Measurements from ENCODE around the gene CWF19L1. TPM values are rescaled to one million over a fixed set of nuclear protein-coding genes. Genes with fewer than 3 reads are reported as not detected.
A peak's percentile ranks its signal among the peaks of the same experiment; 100 is the strongest.

The CWF19L1 gene
- total RNA-seq, 1 donor from 2014 or later: 25.0 TPM

DNA sequence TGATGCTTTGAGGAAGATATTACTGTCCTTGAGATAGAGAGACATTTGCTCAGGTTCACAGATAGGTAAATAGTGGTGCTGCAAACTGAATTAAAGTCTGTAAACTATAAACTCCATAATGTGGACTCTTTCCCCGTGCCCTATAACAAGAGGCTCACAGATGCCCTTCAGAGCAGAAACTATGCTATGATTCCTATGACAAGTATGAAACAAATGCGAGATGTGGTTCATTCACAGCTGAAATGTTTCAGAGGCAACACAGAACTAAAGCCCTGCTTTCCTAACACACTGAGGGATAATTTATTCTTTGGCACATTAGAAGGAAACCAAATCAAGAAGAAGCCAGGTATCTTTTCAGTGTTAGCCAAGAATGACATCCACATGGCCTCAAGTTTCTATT is 51.4 kb downstream of the CWF19L1 start:
- DNase-seq (ENCODE audit: low read depth) (no peak), FAIRE-seq (peak; percentile 23)
- TF ChIP-seq, protein P1, sequence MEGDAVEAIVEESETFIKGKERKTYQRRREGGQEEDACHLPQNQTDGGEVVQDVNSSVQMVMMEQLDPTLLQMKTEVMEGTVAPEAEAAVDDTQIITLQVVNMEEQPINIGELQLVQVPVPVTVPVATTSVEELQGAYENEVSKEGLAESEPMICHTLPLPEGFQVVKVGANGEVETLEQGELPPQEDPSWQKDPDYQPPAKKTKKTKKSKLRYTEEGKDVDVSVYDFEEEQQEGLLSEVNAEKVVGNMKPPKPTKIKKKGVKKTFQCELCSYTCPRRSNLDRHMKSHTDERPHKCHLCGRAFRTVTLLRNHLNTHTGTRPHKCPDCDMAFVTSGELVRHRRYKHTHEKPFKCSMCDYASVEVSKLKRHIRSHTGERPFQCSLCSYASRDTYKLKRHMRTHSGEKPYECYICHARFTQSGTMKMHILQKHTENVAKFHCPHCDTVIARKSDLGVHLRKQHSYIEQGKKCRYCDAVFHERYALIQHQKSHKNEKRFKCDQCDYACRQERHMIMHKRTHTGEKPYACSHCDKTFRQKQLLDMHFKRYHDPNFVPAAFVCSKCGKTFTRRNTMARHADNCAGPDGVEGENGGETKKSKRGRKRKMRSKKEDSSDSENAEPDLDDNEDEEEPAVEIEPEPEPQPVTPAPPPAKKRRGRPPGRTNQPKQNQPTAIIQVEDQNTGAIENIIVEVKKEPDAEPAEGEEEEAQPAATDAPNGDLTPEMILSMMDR (IDR thresholded peaks at IDR 0.05; ENCODE audit: insufficient read depth, low read length, severe bottlenecking): no peak
- H3K4me3 ChIP-seq (ENCODE audit: low read depth, low read length): no peak overlapping the region
- H3K36me3 ChIP-seq (ENCODE audit: control insufficient read depth, insufficient read depth, low read length): peaks cover 6% of the 10 kb centered on the region
- no peaks in the 10 kb centered on the region for H3K27me3 ChIP-seq (ENCODE audit: control insufficient read depth, insufficient read depth, low read length)

DNA sequence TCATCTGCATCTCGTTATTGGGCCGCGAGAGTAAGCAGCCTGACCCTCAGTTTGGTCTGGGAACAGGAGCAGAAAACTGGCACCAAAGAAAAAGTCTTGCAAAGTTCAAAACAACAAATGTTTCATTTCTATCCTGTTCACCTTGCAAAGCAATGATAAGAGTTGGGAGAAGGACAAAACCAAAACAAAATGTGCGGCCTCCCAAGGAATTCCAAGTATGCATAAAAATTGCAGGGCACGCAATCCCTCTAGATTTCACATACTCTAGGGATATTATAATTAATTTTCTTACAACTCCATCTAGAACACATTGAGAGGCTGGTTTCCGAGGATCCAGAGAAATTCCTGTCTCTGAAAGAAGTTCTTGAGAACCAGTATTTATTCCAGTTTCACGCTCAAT is 58.1 kb downstream of the CWF19L1 start:
- peaks cover 1% of the 10 kb centered on the region for H3K36me3 ChIP-seq (ENCODE audit: control insufficient read depth, insufficient read depth, low read length)
- FAIRE-seq: no peak
- TF ChIP-seq, protein P1 (IDR thresholded peaks at IDR 0.05; ENCODE audit: insufficient read depth, low read length, severe bottlenecking): no peak

DNA sequence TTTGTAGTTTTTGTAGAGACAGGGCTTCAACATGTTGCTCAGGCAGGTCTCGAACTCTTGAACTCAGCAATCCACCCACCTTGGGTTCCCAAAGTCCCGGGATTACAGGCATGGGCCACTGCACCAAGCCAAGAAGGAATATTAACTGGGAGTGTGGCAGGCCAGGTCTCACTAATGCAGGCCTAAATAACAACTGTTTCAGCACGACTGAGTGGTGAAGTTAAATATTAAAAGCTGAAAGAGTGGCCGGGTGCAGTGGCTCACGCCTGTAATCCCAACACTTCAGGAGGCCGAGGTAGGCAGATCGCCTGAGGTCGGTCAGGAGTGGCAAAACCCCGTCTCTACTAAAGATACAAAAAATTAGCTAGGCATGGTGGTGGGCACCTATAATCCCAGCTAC is 59.2 kb downstream of the CWF19L1 start:
- DNase-seq (ENCODE audit: low read depth) (no peak), FAIRE-seq (no peak)
- no peak overlapping the region for H3K4me3 ChIP-seq (ENCODE audit: low read depth, low read length)
- TF ChIP-seq, protein P1 (IDR thresholded peaks at IDR 0.05; ENCODE audit: insufficient read depth, low read length, severe bottlenecking): no peak
- peaks cover 3% of the 10 kb centered on the region for H3K36me3 ChIP-seq (ENCODE audit: control insufficient read depth, insufficient read depth, low read length)
- H3K27me3 ChIP-seq (ENCODE audit: control insufficient read depth, insufficient read depth, low read length): no peaks in the 10 kb centered on the region

More for the DNA sequence above, 58.1 kb downstream of the CWF19L1 start:
- Histone ChIP-seq H3K27me3 (ENCODE audit: control insufficient read depth, insufficient read depth, low read length) (no peaks in the 10 kb centered on the region), H3K4me3 (ENCODE audit: low read depth, low read length) (no peak overlapping the region)
- DNase-seq (ENCODE audit: low read depth): no peak

DNA sequence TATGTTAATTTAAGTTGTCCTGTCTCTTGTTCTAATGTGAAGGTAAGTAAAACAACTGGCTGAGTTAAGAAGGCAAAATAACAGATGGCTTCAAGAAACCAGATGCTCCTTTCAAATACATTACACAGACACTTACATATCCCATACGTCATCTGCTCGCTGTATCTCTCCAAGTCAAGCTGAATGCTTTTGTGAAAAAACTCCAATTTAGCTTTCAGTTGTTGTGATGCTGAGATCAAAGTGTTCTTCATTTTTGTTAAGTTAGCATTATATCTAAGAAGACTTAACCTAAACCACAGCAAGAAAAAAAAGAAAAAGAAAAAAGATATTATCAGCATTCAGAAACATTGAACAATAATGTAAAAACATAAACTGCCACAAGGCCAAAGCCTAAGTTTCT is 63.1 kb downstream of the CWF19L1 start:
- Histone ChIP-seq H3K4me3 (ENCODE audit: low read depth, low read length) (no peak overlapping the region), H3K27me3 (ENCODE audit: control insufficient read depth, insufficient read depth, low read length) (no peaks in the 10 kb centered on the region), H3K36me3 (ENCODE audit: control insufficient read depth, insufficient read depth, low read length) (peaks cover 4% of the 10 kb centered on the region)
- TF ChIP-seq, protein P1 (IDR thresholded peaks at IDR 0.05; ENCODE audit: insufficient read depth, low read length, severe bottlenecking): no peak
- FAIRE-seq: no peak
- DNase-seq (ENCODE audit: low read depth): no peak

DNA sequence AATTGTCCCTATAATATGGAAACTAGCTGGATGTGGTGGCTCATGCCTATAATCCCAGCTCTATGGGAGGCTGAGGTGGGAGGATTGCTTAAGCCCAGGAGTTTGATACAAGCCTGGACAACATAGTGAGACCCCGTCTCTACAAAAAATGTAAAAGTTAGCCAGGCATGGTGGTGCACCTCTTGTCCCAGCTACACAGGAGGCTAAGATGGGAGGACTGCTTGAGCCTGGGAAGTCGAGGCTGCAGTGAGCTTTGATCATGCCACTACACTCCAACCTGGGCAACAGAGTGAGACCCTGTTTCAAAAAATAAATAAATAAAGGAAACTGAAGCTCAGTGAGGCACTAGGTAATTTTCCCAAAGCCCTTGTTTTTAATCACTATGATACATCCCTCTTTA is 65.9 kb downstream of the CWF19L1 start:
- Histone ChIP-seq H3K36me3 (ENCODE audit: control insufficient read depth, insufficient read depth, low read length) (peaks cover 7% of the 10 kb centered on the region), H3K4me3 (ENCODE audit: low read depth, low read length) (no peak overlapping the region), H3K27me3 (ENCODE audit: control insufficient read depth, insufficient read depth, low read length) (no peaks in the 10 kb centered on the region)
- no peak for FAIRE-seq
- no peak for DNase-seq (ENCODE audit: low read depth)
- TF ChIP-seq, protein P1 (IDR thresholded peaks at IDR 0.05; ENCODE audit: insufficient read depth, low read length, severe bottlenecking): no peak

DNA sequence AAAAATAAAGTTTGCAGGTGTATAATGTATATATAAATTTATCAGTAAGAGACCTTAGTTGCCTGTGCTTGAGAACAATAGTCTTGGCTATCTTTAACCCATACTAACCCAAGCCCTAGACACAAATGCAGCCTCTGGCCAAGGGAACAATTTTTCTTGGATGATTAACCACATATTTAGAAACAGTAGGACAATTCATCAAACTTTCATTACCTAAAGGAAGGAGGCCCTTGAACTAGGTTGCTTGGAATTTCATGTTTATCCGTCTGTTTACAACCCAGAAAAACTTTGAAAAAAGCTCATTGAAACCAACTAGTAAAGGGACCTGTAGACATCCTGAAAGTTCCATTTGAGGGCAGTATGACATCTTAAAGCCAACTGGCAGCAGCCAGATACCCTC is 72.7 kb downstream of the CWF19L1 start:
- H3K36me3 ChIP-seq (ENCODE audit: control insufficient read depth, insufficient read depth, low read length): peaks cover 10% of the 10 kb centered on the region
- no peak overlapping the region for H3K4me3 ChIP-seq (ENCODE audit: low read depth, low read length)
- FAIRE-seq: no peak
- TF ChIP-seq, protein P1 (IDR thresholded peaks at IDR 0.05; ENCODE audit: insufficient read depth, low read length, severe bottlenecking): no peak
- H3K27me3 ChIP-seq (ENCODE audit: control insufficient read depth, insufficient read depth, low read length): no peaks in the 10 kb centered on the region
- DNase-seq (ENCODE audit: low read depth): no peak

Data from bronchial epithelial cell (primary cell).